T follicular helper cell (primary cell): ENCODE data around the gene IRX3.

Source experiments
- DNase-seq: peaks from one replicate; pipeline ENCODE4 v3.0.0-alpha.2; 2020; ENCODE audit warnings: low read depth
- total RNA-seq, 2 experiments: gene quantifications; one replicate each; lab custom pipeline; 2026; lab: John Stamatoyannopoulos, UW

Gene IRX3
- total RNA-seq, result 0 reads per million in 2 experiments

- no peak for DNase-seq
These were observed at the start of gene IRX3 for GRCh38 chr16:54286366-54287130. IRX3 (minus strand) TSS chr16:54286787; CDS start chr16:54286050, 737 bp downstream.

GRCh38 chr16:54335230-54335629, 48.6 kb upstream of the IRX3 start:
- no peak for DNase-seq

DNA sequence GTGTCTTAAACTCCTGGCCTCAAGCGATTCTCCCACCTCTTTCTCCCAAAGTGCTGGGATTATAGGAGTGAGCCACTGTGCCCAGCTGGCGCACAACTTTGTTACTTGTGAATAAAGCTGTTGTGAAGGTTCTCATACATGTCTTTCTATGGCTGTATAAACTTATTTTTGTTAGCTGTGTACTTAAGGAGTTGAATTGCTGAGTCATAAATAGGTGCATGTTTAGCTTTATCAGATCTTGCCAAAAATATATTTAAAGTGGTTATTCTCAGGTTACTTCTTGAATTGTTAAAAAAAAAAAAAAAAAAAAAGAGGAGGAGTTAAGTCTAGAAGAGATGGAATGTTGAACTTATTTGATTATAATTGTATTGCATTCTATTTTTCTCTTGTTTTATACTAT, 47.6 kb upstream of the IRX3 start:
- DNase-seq, result no peak

DNA sequence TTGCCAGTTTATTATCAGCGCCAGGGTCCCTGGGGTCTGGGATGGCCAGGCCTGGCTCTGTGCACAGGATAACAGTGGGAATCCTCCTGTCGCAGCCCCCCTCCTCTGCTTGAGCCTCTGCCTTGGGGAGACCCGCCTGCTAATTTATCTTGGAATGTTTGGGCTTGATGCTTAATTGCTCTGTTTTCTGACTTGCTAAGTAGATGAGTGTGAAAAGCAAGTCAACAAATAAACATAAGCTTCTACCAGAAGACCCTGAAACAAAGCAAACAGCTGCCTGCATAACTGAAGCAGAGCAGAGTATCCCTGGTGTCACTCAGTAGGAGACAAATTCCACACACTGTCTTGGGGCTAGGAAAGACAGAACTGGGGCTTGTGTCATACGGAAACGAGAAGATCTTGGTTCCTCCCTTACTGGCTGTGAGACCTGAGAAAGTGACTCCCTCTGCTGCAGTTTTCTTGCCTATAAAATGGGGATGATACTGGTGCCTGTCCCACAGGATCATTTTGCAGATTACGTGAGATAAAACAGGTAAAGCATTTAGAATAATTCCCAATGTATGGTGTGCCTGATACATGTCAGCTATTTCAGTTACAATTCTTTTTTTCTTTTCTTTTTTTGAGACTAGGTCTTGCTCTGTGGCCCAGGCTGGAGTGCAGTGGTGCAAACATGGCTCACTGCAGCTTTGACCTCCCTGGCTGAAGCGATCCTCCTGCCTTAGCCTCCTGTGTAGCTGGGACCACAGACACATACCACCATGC, 44.8 kb upstream of the IRX3 start:
- DNase-seq, result no peak

GRCh38 chr16:54327609-54328008, 41.0 kb upstream of the IRX3 start:
- DNase-seq, result no peak

GRCh38 chr16:54326266-54326662, 39.7 kb upstream of the IRX3 start:
- no peak for DNase-seq

- DNase-seq, result no peak
These were observed 39.2 kb upstream of the IRX3 start for GRCh38 chr16:54325616-54326265.

DNA sequence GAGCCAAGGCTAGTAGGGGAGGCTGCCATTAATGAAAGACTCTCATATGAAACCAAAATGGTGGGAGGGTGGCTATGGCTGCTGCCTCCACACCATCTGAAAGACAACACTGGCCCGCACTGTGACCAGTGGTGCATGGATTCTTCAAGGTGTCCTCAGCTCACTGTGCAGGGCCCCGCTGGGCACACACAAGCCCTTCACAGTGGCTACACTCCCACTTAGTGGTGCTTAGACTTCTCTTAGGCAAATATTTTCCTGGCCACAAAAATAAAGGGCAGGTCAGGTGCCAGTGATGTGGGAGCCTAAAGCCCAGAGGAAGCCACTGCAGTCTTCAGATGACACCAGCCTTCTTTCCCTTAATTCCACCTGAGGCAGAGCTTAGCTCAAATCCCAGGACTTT, 38.1 kb upstream of the IRX3 start:
- no peak for DNase-seq

DNA sequence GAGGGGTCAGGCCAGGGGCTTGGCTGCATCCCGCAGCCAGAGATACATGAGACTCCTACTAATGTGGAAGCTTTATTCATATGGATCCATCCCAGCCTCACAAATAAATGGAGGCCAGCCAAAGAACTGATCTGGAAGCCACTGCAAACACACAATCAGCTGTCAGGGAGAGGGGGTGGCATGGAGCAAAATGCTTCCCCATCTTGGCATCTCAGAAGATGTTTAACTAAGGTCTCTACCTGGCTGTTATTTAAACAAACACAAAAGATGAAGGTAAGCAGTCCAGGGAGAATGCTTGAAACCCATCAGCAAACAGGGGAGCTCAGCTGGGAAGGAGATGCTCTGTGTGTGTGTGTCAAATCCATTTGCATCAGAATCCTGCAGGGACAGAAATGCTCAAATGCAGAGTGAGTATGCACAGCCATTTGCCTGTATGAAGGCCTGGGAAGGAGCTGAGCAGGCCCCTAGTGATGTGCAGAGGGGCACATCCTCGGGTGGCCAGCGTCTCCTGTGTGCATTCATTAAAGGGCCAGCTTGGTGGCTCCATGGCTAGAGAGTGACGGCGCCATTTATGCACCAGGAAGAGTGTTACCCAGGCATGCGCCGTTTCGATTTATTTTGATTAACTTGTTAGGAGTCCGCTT, 34.2 kb upstream of the IRX3 start:
- DNase-seq, result no peak

DNA sequence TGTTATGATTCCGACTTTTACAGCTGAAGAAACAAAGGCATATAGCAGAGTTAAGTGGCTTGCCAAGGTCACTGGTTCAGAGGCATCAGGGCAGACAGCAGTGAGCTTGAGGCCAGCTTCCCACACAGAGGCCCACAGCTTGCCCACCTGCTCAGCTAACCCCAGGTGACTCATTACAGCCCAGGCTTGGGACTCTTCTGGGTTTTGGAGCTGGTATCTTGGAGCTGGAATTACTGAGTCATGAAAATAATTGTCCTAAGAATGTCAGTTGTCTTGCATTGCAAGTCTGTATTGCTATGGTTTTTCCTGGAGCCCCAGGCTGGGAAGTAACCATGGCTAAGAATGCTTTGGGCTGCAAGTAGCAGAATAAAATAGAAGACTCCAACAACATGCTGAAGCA, 32.4 kb upstream of the IRX3 start:
- no peak for DNase-seq

GRCh38 chr16:54317101-54317611, 30.6 kb upstream of the IRX3 start:
- DNase-seq, result no peak

DNA sequence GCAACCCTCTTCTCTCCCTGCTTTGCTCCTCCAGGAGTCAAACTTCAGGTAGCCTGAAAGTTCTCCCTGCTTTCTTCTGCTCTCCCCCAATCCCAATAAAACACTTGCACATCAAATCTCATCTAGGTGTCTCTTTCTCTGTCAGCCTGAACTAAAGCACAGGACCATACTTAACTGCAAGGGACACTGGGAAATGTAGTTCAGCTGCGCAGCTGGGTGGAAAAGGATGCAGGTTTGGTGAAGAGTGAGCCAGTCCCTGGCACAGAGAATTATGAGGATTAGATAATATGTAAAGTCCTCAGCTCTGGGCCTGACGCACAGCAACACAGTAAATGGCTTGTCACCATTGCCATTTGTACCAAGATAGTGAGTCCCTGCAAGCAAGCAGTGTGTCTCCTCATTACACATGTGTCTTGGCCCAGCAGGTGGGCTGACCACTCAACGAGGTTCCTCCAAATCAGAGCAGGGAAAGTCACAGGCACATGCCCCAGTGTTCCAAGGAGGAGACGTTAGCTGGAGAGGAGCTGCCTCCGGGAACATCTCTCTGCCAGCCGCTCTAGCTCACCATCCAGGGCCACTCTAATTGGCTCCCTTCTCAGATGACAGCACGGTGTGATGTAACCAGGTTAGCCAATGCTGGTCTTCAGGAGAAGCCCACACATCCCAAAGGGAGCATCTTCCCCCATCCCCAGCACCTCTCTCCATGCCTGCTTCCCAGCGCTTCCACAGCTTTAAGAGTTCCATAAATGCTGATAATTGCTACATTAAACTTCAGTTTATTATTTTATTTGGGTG, 29.7 kb upstream of the IRX3 start:
- no peak for DNase-seq

GRCh38 chr16:54313789-54314188, 27.2 kb upstream of the IRX3 start:
- no peak for DNase-seq

- DNase-seq, result no peak
These were observed 26.0 kb upstream of the IRX3 start for GRCh38 chr16:54312502-54312991.

- DNase-seq, result no peak
These were observed 22.8 kb upstream of the IRX3 start for GRCh38 chr16:54309341-54309740.

DNA sequence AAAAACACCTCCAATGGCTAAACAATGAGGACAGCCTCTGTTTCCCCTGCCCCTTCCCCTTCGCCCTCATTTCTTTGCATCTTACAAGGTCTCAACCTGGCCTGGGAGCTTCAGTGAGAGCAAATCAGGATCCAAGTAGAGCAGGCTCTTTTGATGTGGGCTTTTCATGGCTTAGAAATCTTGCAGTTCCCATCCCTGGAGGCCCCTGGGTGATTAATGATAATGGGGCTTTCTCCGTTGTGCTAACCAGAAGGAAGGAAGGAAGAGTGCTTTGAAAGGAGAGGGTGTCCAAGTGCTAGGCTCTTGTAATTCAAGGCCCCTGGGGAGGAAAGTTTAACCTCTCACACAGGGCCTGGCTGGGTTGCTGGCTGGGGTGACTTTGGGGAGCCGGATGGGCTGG, 18.5 kb upstream of the IRX3 start:
- no peak for DNase-seq

DNA sequence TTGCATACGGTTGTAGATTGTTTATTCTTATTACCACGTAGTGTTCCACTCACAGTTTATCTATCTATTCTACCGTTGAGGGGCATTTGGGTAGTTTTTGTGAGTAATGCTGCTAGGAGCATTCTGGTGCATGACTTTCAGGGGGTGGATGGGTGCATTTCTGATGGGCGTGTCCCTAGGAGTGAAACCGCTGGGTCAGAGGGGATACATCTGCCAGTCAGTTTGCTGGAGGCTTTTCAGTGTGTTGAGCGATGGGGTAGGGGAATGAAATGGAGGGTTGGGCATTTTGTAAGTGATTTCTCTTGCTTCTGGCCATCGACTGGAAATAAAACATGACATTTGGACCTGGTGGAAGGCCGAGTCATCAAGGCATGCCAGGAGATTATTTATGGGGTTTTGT, 17.0 kb upstream of the IRX3 start:
- no peak for DNase-seq

DNA sequence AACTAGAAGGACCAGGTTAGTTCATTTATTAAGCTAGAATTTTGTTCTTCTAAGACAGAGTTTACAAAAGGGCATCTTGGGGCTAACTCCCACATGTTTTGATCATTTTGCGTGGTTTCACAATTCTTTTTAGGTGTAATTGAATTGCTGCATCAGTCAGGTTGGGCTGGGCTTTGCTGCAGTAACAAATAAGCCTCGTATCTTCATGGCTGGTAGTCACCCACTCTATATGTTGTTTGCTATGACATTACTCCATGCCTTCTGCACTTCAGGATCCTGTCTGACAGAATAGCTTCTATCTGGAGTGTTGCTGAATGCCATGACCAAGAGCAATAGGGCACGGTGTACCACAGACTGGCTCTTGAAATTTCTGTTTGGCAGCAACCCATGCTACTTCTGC, 10.6 kb upstream of the IRX3 start:
- no peak for DNase-seq

DNA sequence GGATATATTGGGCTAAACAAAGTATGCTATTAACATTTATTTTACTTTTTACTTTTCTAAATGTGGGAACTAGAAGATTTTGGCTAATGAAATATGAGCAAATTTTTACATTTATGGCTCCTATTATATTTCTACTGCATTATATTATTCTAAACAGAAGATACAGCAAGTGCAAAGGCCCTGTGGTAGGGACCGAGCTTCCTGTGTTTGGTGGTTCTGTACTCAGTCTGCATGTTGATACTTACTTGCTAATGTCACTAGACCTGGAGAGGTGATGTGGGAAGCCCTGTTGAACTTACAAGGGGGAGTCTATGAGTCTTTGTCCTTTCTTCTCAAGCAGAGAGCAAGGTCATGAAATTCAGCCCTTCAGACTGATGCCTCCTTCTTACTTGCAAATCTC, 10.0 kb upstream of the IRX3 start:
- no peak for DNase-seq

- DNase-seq, result no peak
These were observed 5.3 kb upstream of the IRX3 start for GRCh38 chr16:54291656-54292487.
